Fibroblast of villous mesenchyme (primary cell): ENCODE data around the gene BCAM. TPM values are rescaled to one million over a fixed set of nuclear protein-coding genes. Genes with fewer than 3 reads are reported as not detected.
A peak's percentile ranks its signal among the peaks of the same experiment; 100 is the strongest.

Experiments used
- DNase-seq: peaks from one replicate; pipeline ENCODE4 v3.0.0-alpha.2; 2010; ENCODE audit warnings: low read depth
- H3K4me3 ChIP-seq: 2 replicates; pipeline ENCODE4 v1.5.1; 2011; ENCODE audit warnings: low read depth, mild to moderate bottlenecking, low read length
- small RNA-seq: library from RNA; depleted of rRNA; stranded (forward); fragments of <200 nt; gene quantifications from one replicate; pipeline ENCODE3, GENCODE V24; 2012
- total RNA-seq: library from RNA; depleted of rRNA; stranded (reverse); fragments of >200 nt; gene quantifications from 2 replicates; pipeline ENCODE4 v1.2.3, GENCODE V29; 2012
- TF ChIP-seq, protein P1 (sequence below): IDR thresholded peaks from 2 replicates; pipeline ENCODE4 v1.5.1; 2012; ENCODE audit warnings: low read depth, mild to moderate bottlenecking, low read length; ENCODE audit not compliant: insufficient read depth

The BCAM gene
- total RNA-seq, 1 donor: 15.1 TPM

DNA sequence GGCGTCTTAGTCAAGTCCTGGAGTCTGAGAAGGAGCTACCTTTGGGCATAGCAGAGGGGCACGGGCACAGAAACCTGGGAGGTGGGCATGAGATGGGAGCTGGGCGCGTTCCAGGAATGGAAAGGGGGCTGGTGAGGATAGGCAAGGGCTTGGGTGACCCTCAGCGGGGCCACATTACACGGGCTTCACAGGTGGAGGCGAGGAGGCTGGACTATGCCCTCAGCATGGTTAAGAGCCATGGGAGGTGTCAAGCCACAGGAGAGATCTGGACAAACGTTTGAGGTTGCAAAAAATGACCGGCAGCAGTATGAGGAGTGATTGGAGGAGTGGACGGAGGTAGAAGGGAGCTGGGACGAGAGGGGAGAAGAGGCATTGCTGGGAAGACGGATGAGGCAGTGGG, 58.7 kb downstream of the BCAM start:
- DNase-seq: no peak
- no peak overlapping the region for H3K4me3 ChIP-seq
- TF ChIP-seq, protein P1, sequence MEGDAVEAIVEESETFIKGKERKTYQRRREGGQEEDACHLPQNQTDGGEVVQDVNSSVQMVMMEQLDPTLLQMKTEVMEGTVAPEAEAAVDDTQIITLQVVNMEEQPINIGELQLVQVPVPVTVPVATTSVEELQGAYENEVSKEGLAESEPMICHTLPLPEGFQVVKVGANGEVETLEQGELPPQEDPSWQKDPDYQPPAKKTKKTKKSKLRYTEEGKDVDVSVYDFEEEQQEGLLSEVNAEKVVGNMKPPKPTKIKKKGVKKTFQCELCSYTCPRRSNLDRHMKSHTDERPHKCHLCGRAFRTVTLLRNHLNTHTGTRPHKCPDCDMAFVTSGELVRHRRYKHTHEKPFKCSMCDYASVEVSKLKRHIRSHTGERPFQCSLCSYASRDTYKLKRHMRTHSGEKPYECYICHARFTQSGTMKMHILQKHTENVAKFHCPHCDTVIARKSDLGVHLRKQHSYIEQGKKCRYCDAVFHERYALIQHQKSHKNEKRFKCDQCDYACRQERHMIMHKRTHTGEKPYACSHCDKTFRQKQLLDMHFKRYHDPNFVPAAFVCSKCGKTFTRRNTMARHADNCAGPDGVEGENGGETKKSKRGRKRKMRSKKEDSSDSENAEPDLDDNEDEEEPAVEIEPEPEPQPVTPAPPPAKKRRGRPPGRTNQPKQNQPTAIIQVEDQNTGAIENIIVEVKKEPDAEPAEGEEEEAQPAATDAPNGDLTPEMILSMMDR: no peak

DNA sequence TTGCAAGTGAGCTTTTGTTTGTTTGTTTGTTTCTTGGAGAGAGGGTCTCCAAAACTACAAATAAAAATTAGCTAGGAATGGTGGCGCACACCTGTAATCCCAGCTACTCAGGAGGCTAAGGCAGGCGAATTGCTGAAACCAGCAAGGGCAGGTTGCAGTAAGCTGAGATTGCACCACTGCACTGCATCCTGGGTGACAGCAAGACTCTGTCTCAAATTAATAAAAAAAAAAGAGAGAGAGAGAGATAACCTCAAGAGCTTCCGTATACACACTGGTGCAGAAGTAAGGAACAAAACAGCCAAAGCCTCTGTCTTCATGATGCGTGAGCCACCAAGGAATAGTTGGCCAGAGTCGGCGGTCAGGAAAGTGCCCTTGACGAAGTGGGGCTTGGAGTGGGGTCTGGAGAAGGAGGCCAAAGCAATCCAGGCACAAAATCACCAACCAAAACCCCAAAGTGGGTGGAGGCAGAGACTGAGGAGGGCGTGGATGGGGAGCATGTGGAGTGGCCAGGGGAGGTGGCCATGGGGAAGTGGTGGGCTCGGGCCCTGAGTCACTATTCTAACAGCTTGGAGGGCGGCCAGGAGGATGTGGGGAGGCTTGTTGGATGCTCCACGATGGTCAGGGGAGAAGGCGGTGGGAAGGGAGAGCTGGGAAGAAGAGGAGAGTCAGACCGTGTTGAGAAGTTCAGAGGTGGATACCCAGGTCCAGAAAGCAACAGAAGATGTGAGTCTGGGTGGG, 61.0 kb downstream of the BCAM start:
- TF ChIP-seq, protein P1: no peak

More for the DNA sequence above, 61.0 kb downstream of the BCAM start:
- no peak overlapping the region for H3K4me3 ChIP-seq
- DNase-seq: peak; percentile 63

Small RNAs within 50 kb of the gene (small RNA-seq; reads per million reads assigned to genes)
- gene RF00156: not detected

Other genes starting within 250 kb of the BCAM start
- gene IGSF23, start 195.5 kb upstream of the BCAM start, total RNA-seq: 0.32 and 0.43 TPM in 2 replicates
- gene PVR, start 165.2 kb upstream of the BCAM start, total RNA-seq: 114 and 156 TPM in 2 replicates
- 2.6 and 5.6 TPM in 2 replicates for gene CEACAM19, start 137.6 kb upstream of the BCAM start, total RNA-seq
- gene CEACAM16, start 110.0 kb upstream of the BCAM start, total RNA-seq: under 0.01 and 0.32 TPM in 2 replicates
- 8.6 and 10.0 TPM in 2 replicates for gene BCL3, start 60.4 kb upstream of the BCAM start, total RNA-seq
- under 0.01 TPM in 2 replicates for gene CBLC, start 31.2 kb upstream of the BCAM start, total RNA-seq
- gene NECTIN2, start 37.2 kb downstream of the BCAM start, total RNA-seq: 133 and 134 TPM in 2 replicates
- 56.7 and 57.9 TPM in 2 replicates for gene TOMM40, start 82.2 kb downstream of the BCAM start, total RNA-seq
- gene APOE, start 96.7 kb downstream of the BCAM start, total RNA-seq: 9.7 and 16.4 TPM in 2 replicates
- 1.3 and 2.6 TPM in 2 replicates for gene APOC1, start 105.5 kb downstream of the BCAM start, total RNA-seq
- gene APOC4, start 133.1 kb downstream of the BCAM start, total RNA-seq: not detected in 2 replicates
- gene APOC2, start 136.9 kb downstream of the BCAM start, total RNA-seq: not detected in 2 replicates
- 53.1 and 62.6 TPM in 2 replicates for gene CLPTM1, start 146.3 kb downstream of the BCAM start, total RNA-seq
- gene RELB, start 192.4 kb downstream of the BCAM start, total RNA-seq: 10.6 and 13.8 TPM in 2 replicates
- gene CLASRP, start 229.9 kb downstream of the BCAM start, total RNA-seq: 14.2 and 16.4 TPM in 2 replicates